ENCODE data around the gene F12. TPM values are rescaled to one million over a fixed set of nuclear protein-coding genes. Genes with fewer than 3 reads are reported as not detected.
A peak's percentile ranks its signal among the peaks of the same experiment; 100 is the strongest.
"Not testable (repeated sequence)": the region's sequence is repeated elsewhere in the genome, so short reads cannot be mapped to it uniquely, and the experiment has no call there.

The F12 gene
- polyA plus RNA-seq, 1 experiment = 0.35 TPM

DNA sequence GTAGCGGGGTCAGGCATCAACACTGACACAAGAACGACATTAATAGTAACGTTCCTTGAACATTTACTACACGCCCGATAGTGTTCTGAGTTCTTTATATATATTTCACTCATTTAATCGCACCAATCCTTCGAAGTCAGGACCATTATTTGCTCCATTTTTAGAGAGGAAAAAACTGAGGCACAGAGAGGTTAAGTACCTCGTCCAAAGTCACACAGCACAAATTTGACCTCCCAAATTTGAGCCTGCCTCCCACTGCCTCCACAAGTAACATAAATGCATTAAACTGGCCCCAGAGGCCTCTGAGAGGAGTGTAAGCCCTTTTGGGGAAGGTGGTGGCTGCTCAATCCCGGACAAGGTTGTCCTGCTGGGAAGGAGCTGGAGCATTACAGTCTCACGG lies 45.8 kb downstream of the F12 start:
- Histone ChIP-seq H3K27me3 (ENCODE audit: control insufficient read depth, insufficient read depth, low read length) (peaks cover 13% of the 10 kb centered on the region), H3K27ac (ENCODE audit: low read depth, low read length) (no peak overlapping the region), H3K4me3 (ENCODE audit: low read depth, low read length) (peak overlapping the region; percentile 36), H3K9me3 (ENCODE audit: control insufficient read depth, insufficient read depth, low read length) (peaks cover 4% of the 10 kb centered on the region; the same call in 1 of the 2 replicates)
- TF ChIP-seq, protein P1, sequence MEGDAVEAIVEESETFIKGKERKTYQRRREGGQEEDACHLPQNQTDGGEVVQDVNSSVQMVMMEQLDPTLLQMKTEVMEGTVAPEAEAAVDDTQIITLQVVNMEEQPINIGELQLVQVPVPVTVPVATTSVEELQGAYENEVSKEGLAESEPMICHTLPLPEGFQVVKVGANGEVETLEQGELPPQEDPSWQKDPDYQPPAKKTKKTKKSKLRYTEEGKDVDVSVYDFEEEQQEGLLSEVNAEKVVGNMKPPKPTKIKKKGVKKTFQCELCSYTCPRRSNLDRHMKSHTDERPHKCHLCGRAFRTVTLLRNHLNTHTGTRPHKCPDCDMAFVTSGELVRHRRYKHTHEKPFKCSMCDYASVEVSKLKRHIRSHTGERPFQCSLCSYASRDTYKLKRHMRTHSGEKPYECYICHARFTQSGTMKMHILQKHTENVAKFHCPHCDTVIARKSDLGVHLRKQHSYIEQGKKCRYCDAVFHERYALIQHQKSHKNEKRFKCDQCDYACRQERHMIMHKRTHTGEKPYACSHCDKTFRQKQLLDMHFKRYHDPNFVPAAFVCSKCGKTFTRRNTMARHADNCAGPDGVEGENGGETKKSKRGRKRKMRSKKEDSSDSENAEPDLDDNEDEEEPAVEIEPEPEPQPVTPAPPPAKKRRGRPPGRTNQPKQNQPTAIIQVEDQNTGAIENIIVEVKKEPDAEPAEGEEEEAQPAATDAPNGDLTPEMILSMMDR (IDR thresholded peaks at IDR 0.05; ENCODE audit: low read depth, low read length) = no peak
- ChIA-PET POLR2A (no interaction called here), CTCF (interaction anchor here (1.1 kb wide), 1 partner anchor 26 kb away, joined by 3 read pairs; no protein-coding TSS in a partner anchor)
- no peak for DNase-seq (ENCODE audit: low read depth, low spot score)

DNA sequence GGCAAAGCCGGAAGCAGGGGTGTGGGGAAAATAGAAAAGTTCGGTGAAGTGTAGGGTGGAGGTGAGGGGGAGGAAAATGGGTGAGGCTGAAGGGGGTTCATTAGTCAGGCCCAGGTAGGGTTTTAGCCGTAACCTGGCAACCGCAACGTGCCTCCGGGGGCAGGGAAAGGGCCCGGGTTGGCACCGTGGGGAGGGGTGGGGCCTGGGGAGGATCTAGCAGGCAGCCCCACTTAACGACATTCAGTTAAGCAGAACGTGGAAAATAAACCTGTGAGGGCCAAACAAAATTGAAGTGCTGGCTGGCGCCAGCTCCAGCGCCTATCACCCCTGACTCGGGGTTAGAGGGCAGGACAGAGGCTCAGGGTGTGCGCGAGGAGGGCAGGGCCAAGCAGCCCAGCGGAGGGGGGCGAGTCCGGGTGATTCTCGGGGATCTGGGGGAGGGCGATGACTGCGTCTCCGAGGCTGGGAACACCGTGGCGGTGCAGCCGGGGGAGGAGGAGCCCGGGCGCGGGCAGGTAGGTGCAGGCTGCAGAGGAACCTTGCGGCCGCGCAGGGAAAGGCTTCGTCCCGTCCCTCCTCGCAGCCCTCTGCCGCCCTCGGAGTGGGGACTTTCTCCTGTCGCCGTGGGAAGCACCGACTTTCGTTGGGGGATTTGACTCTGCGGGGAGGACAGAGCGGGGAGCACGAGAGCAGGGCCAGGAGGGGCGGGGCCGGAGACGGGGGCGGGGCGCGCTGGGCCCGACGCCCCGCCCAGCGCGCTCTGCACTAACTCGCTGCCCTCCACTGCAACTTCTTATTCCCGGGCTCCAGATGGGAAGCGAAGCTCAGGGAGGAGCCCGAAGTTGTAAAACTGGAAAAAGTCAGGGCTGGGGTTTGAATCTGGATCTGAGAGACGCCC lies 46.5 kb downstream of the F12 start:
- TF ChIP-seq, protein P1 (IDR thresholded peaks at IDR 0.05; ENCODE audit: low read depth, low read length) = no peak
- ChIA-PET CTCF (interaction anchor here (0.5 to 1.1 kb wide), 2 partner anchors 27 to 28 kb away, joined by 3 to 5 read pairs; no protein-coding TSS in a partner anchor), POLR2A (no interaction called here)
- Histone ChIP-seq H3K27me3 (ENCODE audit: control insufficient read depth, insufficient read depth, low read length) (peaks cover 13% of the 10 kb centered on the region), H3K9me3 (ENCODE audit: control insufficient read depth, insufficient read depth, low read length) (peaks cover 4% of the 10 kb centered on the region; the same call in 1 of the 2 replicates), H3K27ac (ENCODE audit: low read depth, low read length) (no peak overlapping the region), H3K4me3 (ENCODE audit: low read depth, low read length) (peak overlapping the region; percentile 51)
- DNase-seq (ENCODE audit: low read depth, low spot score) = no peak

DNA sequence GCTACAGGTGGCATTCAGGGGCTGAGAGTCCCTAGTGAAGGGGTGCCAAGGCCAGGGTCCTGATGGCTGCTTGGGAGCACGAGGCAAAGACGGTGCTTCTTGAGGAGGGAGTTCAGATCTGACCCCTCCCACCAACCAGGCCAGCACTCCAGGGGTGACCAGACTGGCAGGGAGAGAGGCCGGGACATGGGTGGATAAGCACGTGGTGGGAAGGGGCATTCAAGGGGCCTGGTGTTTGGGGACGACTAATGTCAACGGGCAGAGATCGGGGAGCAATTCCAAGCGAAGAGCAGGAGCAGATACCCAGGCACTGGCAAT lies 47.1 kb downstream of the F12 start:
- no peak overlapping the region for H3K27ac ChIP-seq (ENCODE audit: low read depth, low read length)
- DNase-seq (ENCODE audit: low read depth, low spot score) = no peak
- peaks cover 13% of the 10 kb centered on the region for H3K27me3 ChIP-seq (ENCODE audit: control insufficient read depth, insufficient read depth, low read length)
- POLR2A ChIA-PET = no interaction called here
- CTCF ChIA-PET = interaction anchor here (0.5 to 1.3 kb wide), 4 partner anchors 8 to 44 kb away, joined by 3 to 5 read pairs (median 4); no protein-coding TSS in a partner anchor
- H3K9me3 ChIP-seq (ENCODE audit: control insufficient read depth, insufficient read depth, low read length) = no peaks in the 10 kb centered on the region; the same call in 1 of the 2 replicates
- TF ChIP-seq, protein P1 (IDR thresholded peaks at IDR 0.05; ENCODE audit: low read depth, low read length) = no peak
- H3K4me3 ChIP-seq (ENCODE audit: low read depth, low read length) = no peak overlapping the region

DNA sequence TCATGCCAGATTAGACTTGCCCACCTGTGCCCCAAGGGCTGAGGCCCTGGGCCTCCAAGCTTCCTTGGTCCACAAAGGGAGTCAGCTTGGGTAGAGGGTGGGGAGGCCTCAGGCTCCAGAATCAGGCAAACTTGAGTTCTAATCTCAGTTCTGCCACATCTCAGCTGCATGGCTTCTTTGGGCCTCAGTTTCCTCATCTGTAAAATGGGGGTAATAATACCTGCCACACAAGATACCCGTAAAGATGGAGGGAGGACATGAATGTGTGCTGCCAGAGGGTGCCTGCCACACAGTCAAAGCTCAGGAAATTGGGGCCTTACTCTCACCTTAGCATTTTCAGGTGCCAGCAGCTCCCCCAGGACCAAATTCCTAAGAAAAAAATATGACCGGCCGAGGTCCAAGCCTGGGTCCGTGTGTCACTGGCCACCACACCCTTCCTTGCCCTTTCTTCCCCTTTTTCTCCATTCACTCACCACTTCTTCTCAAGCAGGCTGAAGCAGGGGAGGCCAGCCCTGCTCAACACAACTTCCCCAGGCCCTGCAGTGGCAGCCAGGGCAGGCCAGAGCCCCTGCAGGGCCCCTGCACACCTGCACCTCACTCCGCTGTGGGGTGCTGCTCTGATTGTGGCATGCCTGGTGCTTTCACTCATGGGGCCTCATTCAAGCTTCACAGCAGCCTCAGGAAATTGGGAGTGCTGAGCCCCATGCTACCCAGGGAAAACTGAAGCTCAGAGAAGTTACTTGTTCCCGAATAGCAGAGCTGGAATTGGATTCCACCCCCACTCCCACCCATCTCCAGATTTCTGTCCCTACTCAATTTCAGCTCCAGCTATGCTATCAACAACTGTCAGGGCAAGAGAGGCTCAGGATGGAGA lies 47.7 kb downstream of the F12 start:
- ChIA-PET POLR2A (no interaction called here), CTCF (interaction anchor here (0.5 to 1.3 kb wide), 4 partner anchors 9 to 43 kb away, joined by 3 to 5 read pairs (median 4); no protein-coding TSS in a partner anchor)
- peaks cover 13% of the 10 kb centered on the region for H3K27me3 ChIP-seq (ENCODE audit: control insufficient read depth, insufficient read depth, low read length)
- H3K27ac ChIP-seq (ENCODE audit: low read depth, low read length) = no peak overlapping the region
- DNase-seq (ENCODE audit: low read depth, low spot score) = no peak
- H3K4me3 ChIP-seq (ENCODE audit: low read depth, low read length) = no peak overlapping the region
- H3K9me3 ChIP-seq (ENCODE audit: control insufficient read depth, insufficient read depth, low read length) = no peaks in the 10 kb centered on the region; the same call in 1 of the 2 replicates
- TF ChIP-seq, protein P1 (IDR thresholded peaks at IDR 0.05; ENCODE audit: low read depth, low read length) = no peak

DNA sequence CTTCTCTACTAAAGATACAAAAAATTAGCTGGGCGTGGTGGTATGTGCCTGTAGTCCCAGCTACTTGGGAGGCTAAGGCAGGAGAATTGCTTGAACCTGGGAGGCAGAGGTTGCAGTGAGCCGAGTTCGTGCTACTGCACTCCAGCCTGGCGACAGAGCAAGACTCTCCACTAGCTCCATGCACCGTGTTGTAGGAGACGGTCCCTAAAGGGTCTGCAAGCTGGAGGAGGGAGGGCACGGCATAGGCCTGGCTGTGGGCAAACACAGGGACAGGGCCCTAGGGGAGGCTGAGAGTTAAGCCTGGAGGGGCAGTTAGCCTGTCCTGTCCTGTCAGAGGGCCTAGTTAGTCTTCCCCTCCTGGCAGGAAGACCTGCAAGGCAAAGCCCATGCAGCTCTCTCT lies 48.6 kb downstream of the F12 start:
- not testable (repeated sequence) for DNase-seq (ENCODE audit: low read depth, low spot score); H3K9me3 ChIP-seq (ENCODE audit: control insufficient read depth, insufficient read depth, low read length); H3K4me3 ChIP-seq (ENCODE audit: low read depth, low read length); H3K27ac ChIP-seq (ENCODE audit: low read depth, low read length)
- H3K27me3 ChIP-seq (ENCODE audit: control insufficient read depth, insufficient read depth, low read length) = peaks cover 13% of the 10 kb centered on the region
- ChIA-PET POLR2A (interaction anchor here (0.6 to 1.4 kb wide), 2 partner anchors 9 to 138 kb away, joined by 6 read pairs; partner anchors contain the start of gene LMAN2), CTCF (interaction anchor here (0.8 kb wide), 1 partner anchor 8 kb away, joined by 3 read pairs; no protein-coding TSS in a partner anchor)

Data from AG04450 (cell line).